ENCODE results near the gene FOXO6.

The FOXO6 gene

DNA sequence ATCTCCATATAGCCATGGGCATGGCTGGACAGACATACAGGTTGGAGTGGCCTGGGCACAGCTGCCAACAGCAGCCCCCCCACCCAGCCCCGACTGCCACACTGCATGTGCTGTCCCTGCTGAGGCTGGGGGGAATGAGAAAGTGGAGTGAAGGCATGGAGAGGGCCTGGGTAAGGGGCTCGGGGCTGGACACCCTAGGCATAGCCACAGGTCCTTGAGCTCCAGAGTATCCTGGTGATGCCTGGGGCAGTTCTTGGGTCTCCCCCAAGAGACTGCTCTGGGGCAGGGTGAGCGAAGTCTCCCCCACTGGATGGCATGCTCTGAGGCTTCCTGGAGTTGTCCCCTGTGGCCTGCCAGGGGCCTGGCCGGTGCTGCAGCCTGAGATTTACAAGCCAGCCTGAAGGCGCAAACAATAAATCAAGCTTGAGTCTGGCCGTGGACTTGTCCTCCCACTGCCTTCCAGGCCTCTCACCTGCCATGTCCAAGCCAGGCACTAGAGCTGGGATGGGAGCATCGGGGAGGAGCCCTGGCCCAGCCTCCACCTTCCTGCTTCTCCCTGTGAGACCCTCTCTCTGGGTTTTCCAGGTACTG, 53.6 kb downstream of the FOXO6 start:
- Histone ChIP-seq H3K4me1 (ENCODE audit: control insufficient read depth in 1 of 2, insufficient read depth in 1 of 2, low read depth in 1 of 2, low read length in 1 of 2) (no peaks in the 10 kb centered on the region), H3K4me3 (ENCODE audit: low read depth in 1 of 2, low read length in 1 of 2) (no peak overlapping the region), H3K27me3 (peaks cover 20% of the 10 kb centered on the region), H3K36me3 (no peaks in the 10 kb centered on the region), H3K27ac (no peak overlapping the region), H3K9me3 (no peaks in the 10 kb centered on the region)
- TF ChIP-seq, protein P1, sequence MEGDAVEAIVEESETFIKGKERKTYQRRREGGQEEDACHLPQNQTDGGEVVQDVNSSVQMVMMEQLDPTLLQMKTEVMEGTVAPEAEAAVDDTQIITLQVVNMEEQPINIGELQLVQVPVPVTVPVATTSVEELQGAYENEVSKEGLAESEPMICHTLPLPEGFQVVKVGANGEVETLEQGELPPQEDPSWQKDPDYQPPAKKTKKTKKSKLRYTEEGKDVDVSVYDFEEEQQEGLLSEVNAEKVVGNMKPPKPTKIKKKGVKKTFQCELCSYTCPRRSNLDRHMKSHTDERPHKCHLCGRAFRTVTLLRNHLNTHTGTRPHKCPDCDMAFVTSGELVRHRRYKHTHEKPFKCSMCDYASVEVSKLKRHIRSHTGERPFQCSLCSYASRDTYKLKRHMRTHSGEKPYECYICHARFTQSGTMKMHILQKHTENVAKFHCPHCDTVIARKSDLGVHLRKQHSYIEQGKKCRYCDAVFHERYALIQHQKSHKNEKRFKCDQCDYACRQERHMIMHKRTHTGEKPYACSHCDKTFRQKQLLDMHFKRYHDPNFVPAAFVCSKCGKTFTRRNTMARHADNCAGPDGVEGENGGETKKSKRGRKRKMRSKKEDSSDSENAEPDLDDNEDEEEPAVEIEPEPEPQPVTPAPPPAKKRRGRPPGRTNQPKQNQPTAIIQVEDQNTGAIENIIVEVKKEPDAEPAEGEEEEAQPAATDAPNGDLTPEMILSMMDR (IDR thresholded peaks at IDR 0.05) = no peak

DNA sequence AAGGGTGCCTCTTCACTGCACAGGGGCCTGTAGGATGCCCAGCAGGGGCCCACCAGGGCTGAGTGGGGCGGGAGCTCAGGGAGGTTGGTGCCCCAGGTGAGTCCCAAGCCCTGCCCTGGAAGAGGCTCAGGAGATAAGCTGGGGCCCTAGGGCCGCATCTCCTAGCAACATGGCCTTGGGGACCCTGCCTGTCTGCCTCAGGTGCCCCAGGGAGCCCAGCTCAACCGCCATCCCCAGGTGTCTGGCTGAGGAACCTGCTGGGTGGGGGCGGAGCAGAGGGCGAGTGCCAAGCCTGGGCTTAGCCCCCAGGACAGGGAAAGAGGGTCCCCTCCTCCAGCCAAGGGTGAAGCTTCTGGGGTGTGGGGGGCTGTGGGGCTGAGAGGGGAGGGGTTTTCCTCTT, 54.8 kb downstream of the FOXO6 start:
- Histone ChIP-seq H3K27me3 (peaks cover 10% of the 10 kb centered on the region), H3K36me3 (no peaks in the 10 kb centered on the region), H3K4me1 (ENCODE audit: control insufficient read depth in 1 of 2, insufficient read depth in 1 of 2, low read depth in 1 of 2, low read length in 1 of 2) (no peaks in the 10 kb centered on the region), H3K27ac (no peak overlapping the region), H3K9me3 (no peaks in the 10 kb centered on the region), H3K4me3 (ENCODE audit: low read depth in 1 of 2, low read length in 1 of 2) (no peak overlapping the region)
- TF ChIP-seq, protein P1 (IDR thresholded peaks at IDR 0.05) = no peak

DNA sequence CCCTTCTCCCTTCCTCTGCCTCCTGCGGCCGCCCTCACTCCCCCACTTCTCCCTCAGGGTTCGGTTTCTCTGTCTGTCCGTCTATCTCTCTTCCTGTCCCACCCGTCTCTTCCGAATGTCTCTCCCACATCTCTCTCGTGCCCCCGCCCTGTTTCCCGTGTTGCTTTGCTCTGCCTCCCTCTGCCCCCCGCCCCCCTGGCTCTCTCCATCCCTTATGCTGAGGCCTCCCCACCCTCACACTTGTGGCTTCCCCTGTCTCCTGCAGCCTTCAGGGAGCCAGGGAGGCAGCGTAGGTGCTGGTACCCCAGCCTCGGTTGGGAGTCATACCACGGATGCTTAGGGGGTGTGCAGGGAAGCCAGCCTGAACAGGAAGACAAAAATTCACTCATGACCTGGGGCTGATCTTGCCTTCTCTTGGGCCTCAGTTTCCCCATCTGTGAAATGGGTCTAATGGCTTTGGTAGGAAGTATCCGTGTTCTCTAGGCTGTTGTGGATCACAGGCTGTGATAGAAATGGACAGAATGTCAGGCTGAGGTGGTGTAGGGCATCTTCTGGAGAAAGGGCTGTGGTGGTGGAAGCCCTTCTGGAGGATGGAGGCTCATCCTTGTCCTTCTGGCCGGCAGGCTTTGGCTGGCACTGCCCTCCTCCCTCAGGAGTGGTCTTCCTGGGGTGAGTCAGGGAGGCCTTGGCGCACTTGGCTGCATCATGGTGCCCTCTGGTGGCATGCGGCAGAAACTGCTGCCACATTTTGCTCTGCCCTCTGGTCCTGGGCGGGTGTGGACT, 55.5 kb downstream of the FOXO6 start:
- H3K27ac ChIP-seq = no peak overlapping the region
- no peaks in the 10 kb centered on the region for H3K9me3 ChIP-seq
- no peak overlapping the region for H3K4me3 ChIP-seq (ENCODE audit: low read depth in 1 of 2, low read length in 1 of 2)
- peaks cover 7% of the 10 kb centered on the region for H3K27me3 ChIP-seq
- no peaks in the 10 kb centered on the region for H3K36me3 ChIP-seq
- TF ChIP-seq, protein P1 (IDR thresholded peaks at IDR 0.05) = peak; percentile 63
- H3K4me1 ChIP-seq (ENCODE audit: control insufficient read depth in 1 of 2, insufficient read depth in 1 of 2, low read depth in 1 of 2, low read length in 1 of 2) = no peaks in the 10 kb centered on the region

DNA sequence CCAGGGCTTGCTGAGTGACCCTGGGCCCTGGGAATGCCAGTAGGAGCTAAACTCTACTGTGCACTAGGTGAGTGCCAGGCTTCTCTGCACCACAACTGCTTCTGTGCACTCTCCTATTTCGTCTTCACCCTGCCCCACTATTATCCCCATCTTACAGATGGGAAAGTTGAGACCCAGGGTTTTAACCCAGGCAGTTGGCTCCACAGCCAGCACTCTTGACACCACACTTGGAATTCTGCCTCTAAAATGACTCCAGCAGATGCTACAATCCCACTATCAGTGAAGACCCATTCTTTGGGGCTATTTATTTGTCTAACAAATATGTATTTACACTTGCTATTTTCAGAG, 56.1 kb downstream of the FOXO6 start:
- no peaks in the 10 kb centered on the region for H3K36me3 ChIP-seq
- H3K4me3 ChIP-seq (ENCODE audit: low read depth in 1 of 2, low read length in 1 of 2) = no peak overlapping the region
- TF ChIP-seq, protein P1 (IDR thresholded peaks at IDR 0.05) = peak; percentile 14
- no peaks in the 10 kb centered on the region for H3K9me3 ChIP-seq
- H3K4me1 ChIP-seq (ENCODE audit: control insufficient read depth in 1 of 2, insufficient read depth in 1 of 2, low read depth in 1 of 2, low read length in 1 of 2) = no peaks in the 10 kb centered on the region
- no peak overlapping the region for H3K27ac ChIP-seq
- peaks cover 7% of the 10 kb centered on the region for H3K27me3 ChIP-seq

DNA sequence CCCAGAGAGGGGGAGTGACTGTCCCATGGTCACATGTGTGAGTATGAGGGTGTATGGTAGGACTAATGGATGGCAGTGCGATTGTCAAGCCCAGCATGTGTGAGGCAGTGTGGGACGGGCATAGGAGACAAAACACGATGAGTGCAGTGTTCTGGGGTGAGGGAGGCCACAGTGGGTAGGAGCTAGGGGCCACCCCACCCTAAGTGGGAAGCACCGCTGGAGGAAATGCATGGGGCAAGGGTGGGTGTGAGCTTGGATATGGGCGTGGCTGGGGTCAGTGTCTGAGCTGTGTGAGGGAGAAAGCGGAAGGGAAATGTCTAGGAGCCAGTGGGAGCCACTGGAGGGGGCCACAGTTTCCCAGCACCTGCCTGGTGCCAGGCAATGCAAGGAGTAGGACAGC, 56.5 kb downstream of the FOXO6 start:
- no peak overlapping the region for H3K27ac ChIP-seq
- H3K27me3 ChIP-seq = peaks cover 9% of the 10 kb centered on the region
- no peak overlapping the region for H3K4me3 ChIP-seq (ENCODE audit: low read depth in 1 of 2, low read length in 1 of 2)
- H3K36me3 ChIP-seq = no peaks in the 10 kb centered on the region
- H3K4me1 ChIP-seq (ENCODE audit: control insufficient read depth in 1 of 2, insufficient read depth in 1 of 2, low read depth in 1 of 2, low read length in 1 of 2) = no peaks in the 10 kb centered on the region
- H3K9me3 ChIP-seq = no peaks in the 10 kb centered on the region
- TF ChIP-seq, protein P1 (IDR thresholded peaks at IDR 0.05) = no peak

Data from neutrophil (primary cell).